ENCODE data around the gene KRT17.
"Not testable (repeated sequence)": the region's sequence is repeated elsewhere in the genome, so short reads cannot be mapped to it uniquely, and the experiment has no call there.

Gene KRT17

GRCh38 chr17:41653892-41654677 is 29.7 kb upstream of the KRT17 start:
- DNase-seq: no peak

- DNase-seq: no peak
These were observed 29.0 kb upstream of the KRT17 start for GRCh38 chr17:41653421-41653820.

GRCh38 chr17:41652461-41652970 is 28.1 kb upstream of the KRT17 start:
- no peak for DNase-seq

- no peak for DNase-seq
These were observed 27.5 kb upstream of the KRT17 start for GRCh38 chr17:41651625-41652460.

GRCh38 chr17:41650794-41651624 is 26.6 kb upstream of the KRT17 start:
- DNase-seq: peak; percentile 48

GRCh38 chr17:41649923-41650519 is 25.6 kb upstream of the KRT17 start:
- no peak for DNase-seq

GRCh38 chr17:41648411-41649195 is 24.2 kb upstream of the KRT17 start:
- peak; percentile 36 for DNase-seq

- DNase-seq: peak; percentile 22
These were observed 23.6 kb upstream of the KRT17 start for GRCh38 chr17:41647940-41648410.

GRCh38 chr17:41647038-41647813 is 22.9 kb upstream of the KRT17 start:
- DNase-seq: no peak

GRCh38 chr17:41642252-41643156 is 18.1 kb upstream of the KRT17 start:
- no peak for DNase-seq

- not testable (repeated sequence) for DNase-seq
These were observed 16.2 kb upstream of the KRT17 start for GRCh38 chr17:41640596-41640995.

- DNase-seq: no peak
These were observed 15.4 kb upstream of the KRT17 start for GRCh38 chr17:41639492-41640473.

GRCh38 chr17:41638941-41639340 is 14.6 kb upstream of the KRT17 start:
- DNase-seq: no peak

- no peak for DNase-seq
These were observed 13.8 kb upstream of the KRT17 start for GRCh38 chr17:41638194-41638593.

GRCh38 chr17:41636652-41637051 is 12.3 kb upstream of the KRT17 start:
- DNase-seq: no peak

GRCh38 chr17:41635121-41636097 is 11.0 kb upstream of the KRT17 start:
- DNase-seq: no peak

GRCh38 chr17:41634639-41635038 is 10.3 kb upstream of the KRT17 start:
- DNase-seq: no peak
